Epithelial cell of esophagus (primary cell): ENCODE data around the gene ZSCAN30.
A peak's percentile ranks its signal among the peaks of the same experiment; 100 is the strongest.

Source experiments
- DNase-seq: peaks from one replicate; pipeline ENCODE4 v3.0.0; 2010; ENCODE audit warnings: low read depth
- H3K4me3 ChIP-seq: 2 replicates; pipeline ENCODE4 v1.5.1; 2011; ENCODE audit warnings: mild to moderate bottlenecking, low read length, control low read depth
- CTCF ChIP-seq: IDR thresholded peaks from 2 replicates; pipeline ENCODE4 v1.5.1; 2011; ENCODE audit warnings: low read depth, mild to moderate bottlenecking, low read length, control low read depth, inconsistent platforms; ENCODE audit not compliant: insufficient read depth; ENCODE audit errors: missing control alignments

ZSCAN30 gene

GRCh38 chr18:35303610-35304009 is 13.6 kb upstream of the ZSCAN30 start:
- DNase-seq: no peak
- no peak overlapping the region for H3K4me3 ChIP-seq
- no peak for TF ChIP-seq CTCF

- no peak for DNase-seq
- H3K4me3 ChIP-seq: no peak overlapping the region
- TF ChIP-seq CTCF: no peak
These were observed 6.0 kb upstream of the ZSCAN30 start for GRCh38 chr18:35296060-35296459.

GRCh38 chr18:35291166-35291565 is 1.1 kb upstream of the ZSCAN30 start:
- peak overlapping the region; percentile 85 for H3K4me3 ChIP-seq
- TF ChIP-seq CTCF: no peak
- DNase-seq: no peak

- DNase-seq: no peak
- TF ChIP-seq CTCF: no peak
- H3K4me3 ChIP-seq: peak overlapping the region; percentile 85
These were observed 319 bp downstream of the ZSCAN30 start for GRCh38 chr18:35289727-35290093.

GRCh38 chr18:35289293-35289692 is 736 bp downstream of the ZSCAN30 start:
- H3K4me3 ChIP-seq: peak overlapping the region; percentile 85
- no peak for DNase-seq
- TF ChIP-seq CTCF: no peak

- DNase-seq: no peak
- H3K4me3 ChIP-seq: no peak overlapping the region
- no peak for TF ChIP-seq CTCF
These were observed 5.2 kb downstream of the ZSCAN30 start for GRCh38 chr18:35284841-35285240.

- no peak for TF ChIP-seq CTCF
- DNase-seq: no peak
- no peak overlapping the region for H3K4me3 ChIP-seq
These were observed 5.9 kb downstream of the ZSCAN30 start for GRCh38 chr18:35283923-35284794.
